HepG2 (cell line): Measurements from ENCODE around the gene TSPAN9. TPM values are rescaled to one million over a fixed set of nuclear protein-coding genes. Genes with fewer than 3 reads are reported as not detected.

ENCODE experiments used
- CCDC6 ChIP-seq: sonication (generic); formaldehyde crosslinking; IDR thresholded peaks from 2 replicates; pipeline ENCODE4 v1.8.1; 2022; ENCODE audit warnings: mild to moderate bottlenecking, missing genetic modification reagents, moderate library complexity
- ETV6 ChIP-seq: sonication (generic); formaldehyde crosslinking; conservative IDR thresholded peaks from 2 replicates; pipeline ENCODE4 v1.4.0; 2020; ENCODE audit warnings: missing genetic modification reagents
- KDM6A ChIP-seq: IDR thresholded peaks from 2 replicates; pipeline ENCODE4 v1.6.1; 2016; ENCODE audit warnings: low read depth
- KMT2B ChIP-seq: IDR thresholded peaks from 2 replicates; pipeline ENCODE4 v1.6.1; 2016; ENCODE audit warnings: missing genetic modification reagents, missing compliant biosample characterization
- MAX ChIP-seq: IDR thresholded peaks from 2 replicates; pipeline ENCODE4 v1.6.1; 2012; ENCODE audit warnings: inconsistent platforms
- MIXL1 ChIP-seq: IDR thresholded peaks from 2 replicates; pipeline ENCODE4 v1.6.1; 2016
- MXI1 ChIP-seq: IDR thresholded peaks from 3 replicates; pipeline ENCODE4 v1.6.1; 2012; ENCODE audit warnings: low read depth, low read length, inconsistent platforms, borderline replicate concordance
- NONO ChIP-seq, 2 experiments: fragments of 450-650 bp in 1 of 2; sonication (generic) in 1 of 2; formaldehyde crosslinking in 1 of 2; IDR thresholded peaks in 1 of 2; conservative IDR thresholded peaks in 1 of 2; 2 replicates each; pipeline versions ENCODE4 v1.6.1 to v1.8.0; 2017 to 2022; ENCODE audit warnings: mild to moderate bottlenecking in 1 of 2, missing genetic modification reagents in 1 of 2, moderate library complexity in 1 of 2
- NR2F6 ChIP-seq, 2 experiments: IDR thresholded peaks; 2 replicates each; pipeline ENCODE4 v1.6.1; 2016; ENCODE audit warnings: antibody characterized with exemption in 1 of 2, mild to moderate bottlenecking in 1 of 2
- ONECUT2 ChIP-seq: sonication (generic); formaldehyde crosslinking; IDR thresholded peaks from 2 replicates; pipeline ENCODE4 v1.4.0; 2020; ENCODE audit warnings: missing genetic modification reagents
- PAWR ChIP-seq: sonication (generic); formaldehyde crosslinking; IDR thresholded peaks from 2 replicates; pipeline ENCODE4 v1.4.0; 2020; ENCODE audit warnings: missing genetic modification reagents, mild to moderate bottlenecking, borderline replicate concordance
- SRF ChIP-seq: IDR thresholded peaks from 2 replicates; pipeline ENCODE4 v1.6.1; 2011; ENCODE audit warnings: mild to moderate bottlenecking, low read depth, low read length, moderate library complexity
- TGIF2 ChIP-seq: IDR thresholded peaks from 2 replicates; pipeline ENCODE4 v1.6.1; 2016; ENCODE audit warnings: control low read depth, missing compliant biosample characterization
- THYN1 ChIP-seq: sonication (generic); formaldehyde crosslinking; IDR thresholded peaks from 2 replicates; pipeline ENCODE4 v1.8.1; 2023; ENCODE audit warnings: low read depth, mild to moderate bottlenecking, moderate library complexity, missing genetic modification reagents, borderline replicate concordance
- ZFP41 ChIP-seq: sonication (generic); formaldehyde crosslinking; IDR thresholded peaks from 2 replicates; pipeline ENCODE4 v1.4.0; 2020; ENCODE audit warnings: mild to moderate bottlenecking, missing genetic modification reagents, borderline replicate concordance
- ZKSCAN5 ChIP-seq: sonication (generic); formaldehyde crosslinking; IDR thresholded peaks from 2 replicates; pipeline ENCODE4 v1.5.1; 2020; ENCODE audit warnings: mild to moderate bottlenecking, missing genetic modification reagents
- ZNF3 ChIP-seq: IDR thresholded peaks from 2 replicates; pipeline ENCODE4 v1.7.0; 2017; ENCODE audit warnings: inconsistent platforms
- ZNF430 ChIP-seq: sonication (generic); formaldehyde crosslinking; IDR thresholded peaks from 2 replicates; pipeline ENCODE4 v1.9.0; 2021; ENCODE audit warnings: mild to moderate bottlenecking, missing genetic modification reagents
- ZNF468 ChIP-seq: sonication (generic); formaldehyde crosslinking; IDR thresholded peaks from 2 replicates; pipeline ENCODE4 v1.8.0; 2022; ENCODE audit warnings: mild to moderate bottlenecking, moderate library complexity, missing genetic modification reagents
- ZNF672 ChIP-seq: sonication (generic); formaldehyde crosslinking; IDR thresholded peaks from 2 replicates; pipeline ENCODE4 v1.8.1; 2022; ENCODE audit warnings: missing genetic modification reagents
- ZNF720 ChIP-seq: sonication (generic); formaldehyde crosslinking; IDR thresholded peaks from 2 replicates; pipeline ENCODE4 v1.4.0; 2020; ENCODE audit warnings: missing genetic modification reagents
- ZNF839 ChIP-seq: sonication (generic); formaldehyde crosslinking; IDR thresholded peaks from 2 replicates; pipeline ENCODE4 v1.4.0; 2020; ENCODE audit warnings: missing genetic modification reagents, mild to moderate bottlenecking, borderline replicate concordance
- ZNF850 ChIP-seq: sonication (generic); formaldehyde crosslinking; conservative IDR thresholded peaks from 2 replicates; pipeline ENCODE4 v1.9.0; 2021; ENCODE audit warnings: mild to moderate bottlenecking, missing genetic modification reagents
- ZSCAN12 ChIP-seq: sonication (generic); formaldehyde crosslinking; IDR thresholded peaks from 2 replicates; pipeline ENCODE4 v1.9.0; 2021; ENCODE audit warnings: mild to moderate bottlenecking, missing genetic modification reagents
- ZSCAN29 ChIP-seq: sonication (generic); formaldehyde crosslinking; conservative IDR thresholded peaks from 2 replicates; pipeline ENCODE4 v1.4.0; 2020; ENCODE audit warnings: mild to moderate bottlenecking, missing genetic modification reagents
- polyA plus RNA-seq, 8 experiments: library from polyadenylated mRNA; depleted of rRNA in 3 of 8; stranded (reverse) in 7 of 8; unstranded in 1 of 8; fragments of >200 nt; fragmentation: Illumina TruSeq in 4 of 8; extraction: Trizol in 4 of 8; gene quantifications; 2 replicates each; pipeline versions ENCODE4 v1.2.1 to v1.2.3, GENCODE V29; 2011 to 2016; ENCODE audit warnings: low read depth in 4 of 8, missing spikeins in 1 of 8, mixed read lengths in 1 of 8; ENCODE audit not compliant: insufficient read depth in 1 of 8
- total RNA-seq, 5 experiments: library from RNA; depleted of rRNA; stranded (reverse); fragments of >200 nt; fragmentation: Illumina TruSeq; extraction: Trizol; gene quantifications; 2 replicates each; pipeline ENCODE4 v1.2.3, GENCODE V29; 2016; ENCODE audit warnings: low read depth in 1 of 5
- TF ChIP-seq, protein P1 (sequence below): sonication (generic); formaldehyde crosslinking; IDR thresholded peaks from 2 replicates; pipeline ENCODE4 v1.5.0; 2020; ENCODE audit warnings: mild to moderate bottlenecking, missing genetic modification reagents
- TF ChIP-seq, protein P2 (sequence below): sonication (generic); formaldehyde crosslinking; IDR thresholded peaks from 2 replicates; pipeline ENCODE4 v1.4.0; 2020; ENCODE audit warnings: mild to moderate bottlenecking, missing genetic modification reagents
- TF ChIP-seq, protein P3 (sequence below): sonication (generic); formaldehyde crosslinking; IDR thresholded peaks from 2 replicates; pipeline ENCODE4 v1.4.0; 2020; ENCODE audit warnings: missing genetic modification reagents

The TSPAN9 gene
- total and polyA plus RNA-seq, 2 of the 13 experiments (the other 11 are each of a cell fraction or from before 2014, with no cell fraction given) = 18.1 to 42.3 TPM

DNA sequence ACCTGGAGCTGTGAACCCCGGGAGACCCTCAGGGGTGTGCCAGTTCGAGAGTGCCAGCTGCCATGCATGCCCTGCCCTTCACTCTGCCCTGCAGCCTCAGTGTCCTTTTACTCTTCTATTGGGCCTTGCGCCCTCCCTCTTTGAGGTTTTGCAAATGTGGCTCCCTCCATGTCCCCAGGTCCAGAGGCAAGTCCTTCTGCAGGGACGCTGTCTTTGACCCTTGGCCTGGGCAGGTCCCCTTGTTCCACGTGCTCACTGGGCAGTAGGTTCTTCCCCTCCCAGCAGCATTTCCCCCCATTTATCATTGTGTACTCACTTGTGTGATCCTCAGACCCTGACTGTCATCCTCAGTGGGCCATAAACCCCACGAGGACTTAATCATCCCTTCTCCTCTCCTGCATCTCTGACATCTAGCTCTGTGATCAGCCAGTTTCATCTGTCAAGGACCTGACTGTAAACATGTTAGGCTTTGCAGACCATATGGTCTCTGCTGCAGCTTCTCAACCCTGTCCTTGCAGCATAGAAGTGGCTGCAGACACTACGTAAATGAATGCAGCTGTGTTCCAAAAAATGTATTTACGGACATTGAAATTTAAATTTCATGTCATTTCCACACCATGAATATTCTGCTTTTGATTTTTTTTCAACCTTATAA lies 36.6 kb downstream of the TSPAN9 start (continued):
- TF ChIP-seq ZNF3 (CRISPR knock-in tag) (no peak), NR2F6 (IDR thresholded peaks at IDR 0.05) (peak; percentile 21; the same call in 1 of the 2 replicates), NR2F6 (CRISPR knock-in tag; IDR thresholded peaks at IDR 0.05) (peak; percentile 59), TGIF2 (CRISPR knock-in tag) (no peak), ONECUT2 (CRISPR knock-in tag) (no peak), KMT2B (CRISPR knock-in tag) (no peak), PAWR (CRISPR knock-in tag) (no peak), ZNF850 (CRISPR knock-in tag) (no peak), NONO (IDR thresholded peaks at IDR 0.05) (no peak), NONO (CRISPR knock-in tag; conservative IDR thresholded peaks at IDR 0.05) (no peak), MAX (peak; percentile 75; the same call in 1 of the 2 replicates), ZNF672 (no peak), ZNF720 (CRISPR knock-in tag) (no peak), ZNF430 (CRISPR knock-in tag) (no peak), KDM6A (no peak), MIXL1 (CRISPR knock-in tag) (no peak), THYN1 (no peak), ETV6 (no peak), ZNF839 (CRISPR knock-in tag) (no peak), ZFP41 (CRISPR knock-in tag) (no peak), MXI1 (0 out of 3 replicates have a peak, but pooled peaks have one; percentile 19), CCDC6 (CRISPR knock-in tag) (no peak), SRF (no peak), ZNF468 (CRISPR knock-in tag) (no peak), ZKSCAN5 (no peak), ZSCAN12 (CRISPR knock-in tag) (no peak), ZSCAN29 (CRISPR knock-in tag) (no peak)
- TF ChIP-seq, protein P1, sequence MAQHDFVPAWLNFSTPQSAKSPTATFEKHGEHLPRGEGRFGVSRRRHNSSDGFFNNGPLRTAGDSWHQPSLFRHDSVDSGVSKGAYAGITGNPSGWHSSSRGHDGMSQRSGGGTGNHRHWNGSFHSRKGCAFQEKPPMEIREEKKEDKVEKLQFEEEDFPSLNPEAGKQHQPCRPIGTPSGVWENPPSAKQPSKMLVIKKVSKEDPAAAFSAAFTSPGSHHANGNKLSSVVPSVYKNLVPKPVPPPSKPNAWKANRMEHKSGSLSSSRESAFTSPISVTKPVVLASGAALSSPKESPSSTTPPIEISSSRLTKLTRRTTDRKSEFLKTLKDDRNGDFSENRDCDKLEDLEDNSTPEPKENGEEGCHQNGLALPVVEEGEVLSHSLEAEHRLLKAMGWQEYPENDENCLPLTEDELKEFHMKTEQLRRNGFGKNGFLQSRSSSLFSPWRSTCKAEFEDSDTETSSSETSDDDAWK = no peak
- TF ChIP-seq, protein P2, sequence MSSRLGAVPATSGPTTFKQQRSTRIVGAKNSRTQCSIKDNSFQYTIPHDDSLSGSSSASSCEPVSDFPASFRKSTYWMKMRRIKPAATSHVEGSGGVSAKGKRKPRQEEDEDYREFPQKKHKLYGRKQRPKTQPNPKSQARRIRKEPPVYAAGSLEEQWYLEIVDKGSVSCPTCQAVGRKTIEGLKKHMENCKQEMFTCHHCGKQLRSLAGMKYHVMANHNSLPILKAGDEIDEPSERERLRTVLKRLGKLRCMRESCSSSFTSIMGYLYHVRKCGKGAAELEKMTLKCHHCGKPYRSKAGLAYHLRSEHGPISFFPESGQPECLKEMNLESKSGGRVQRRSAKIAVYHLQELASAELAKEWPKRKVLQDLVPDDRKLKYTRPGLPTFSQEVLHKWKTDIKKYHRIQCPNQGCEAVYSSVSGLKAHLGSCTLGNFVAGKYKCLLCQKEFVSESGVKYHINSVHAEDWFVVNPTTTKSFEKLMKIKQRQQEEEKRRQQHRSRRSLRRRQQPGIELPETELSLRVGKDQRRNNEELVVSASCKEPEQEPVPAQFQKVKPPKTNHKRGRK = no peak
- TF ChIP-seq, protein P3, sequence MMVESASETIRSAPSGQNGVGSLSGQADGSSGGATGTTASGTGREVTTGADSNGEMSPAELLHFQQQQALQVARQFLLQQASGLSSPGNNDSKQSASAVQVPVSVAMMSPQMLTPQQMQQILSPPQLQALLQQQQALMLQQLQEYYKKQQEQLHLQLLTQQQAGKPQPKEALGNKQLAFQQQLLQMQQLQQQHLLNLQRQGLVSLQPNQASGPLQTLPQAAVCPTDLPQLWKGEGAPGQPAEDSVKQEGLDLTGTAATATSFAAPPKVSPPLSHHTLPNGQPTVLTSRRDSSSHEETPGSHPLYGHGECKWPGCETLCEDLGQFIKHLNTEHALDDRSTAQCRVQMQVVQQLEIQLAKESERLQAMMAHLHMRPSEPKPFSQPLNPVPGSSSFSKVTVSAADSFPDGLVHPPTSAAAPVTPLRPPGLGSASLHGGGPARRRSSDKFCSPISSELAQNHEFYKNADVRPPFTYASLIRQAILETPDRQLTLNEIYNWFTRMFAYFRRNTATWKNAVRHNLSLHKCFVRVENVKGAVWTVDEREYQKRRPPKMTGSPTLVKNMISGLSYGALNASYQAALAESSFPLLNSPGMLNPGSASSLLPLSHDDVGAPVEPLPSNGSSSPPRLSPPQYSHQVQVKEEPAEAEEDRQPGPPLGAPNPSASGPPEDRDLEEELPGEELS (CRISPR knock-in tag) = no peak
